ENCODE results near the gene INTS13. TPM values are rescaled to one million over a fixed set of nuclear protein-coding genes. Genes with fewer than 3 reads are reported as not detected.

Gene INTS13
- total and polyA plus RNA-seq, 2 donors (not counting 1 experiment from before 2014, with no cell fraction given): 9.2 to 16.2 TPM

GRCh38 chr12:26896913-26897312, 40.9 kb downstream of the INTS13 start:
- intact Hi-C loops (cut with micrococcal nuclease): no loop called here
- Histone ChIP-seq H3K4me3 (ENCODE audit: control extremely low read depth in 1 of 5, extremely low read depth in 1 of 5, insufficient read depth in 1 of 5, low read depth in 2 of 5, low read length in 4 of 5) (no peak overlapping the region), H3K9me3 (ENCODE audit: control extremely low read depth in 1 of 3, control insufficient read depth in 2 of 3, insufficient read depth in 1 of 3, low read length in 2 of 3) (no peaks in the 10 kb centered on the region), H3K4me1 (ENCODE audit: control insufficient read depth in 2 of 2, insufficient read depth in 2 of 2, low read length in 2 of 2) (no peaks in the 10 kb centered on the region), H3K79me2 (ENCODE audit: control insufficient read depth, insufficient read depth, low read length) (no peaks in the 10 kb centered on the region), H4K20me1 (ENCODE audit: control insufficient read depth, insufficient read depth, low read length, poor library complexity, severe bottlenecking) (no peaks in the 10 kb centered on the region), H3K9ac (ENCODE audit: low read length) (no peak overlapping the region), H3K4me2 (replicated peaks; ENCODE audit: low read depth, low read length, poor library complexity, severe bottlenecking) (no peak overlapping the region), H3K27ac (ENCODE audit: low read length in 2 of 2) (no peak overlapping the region), H3K36me3 (replicated peaks in 1 of 2; ENCODE audit: control extremely low read depth in 1 of 2, control insufficient read depth in 1 of 2, extremely low read depth in 1 of 2, insufficient read depth in 2 of 2, low read length in 1 of 2) (peaks cover 2 to 9% of the 10 kb centered on the region in 2 experiments), H3K27me3 (replicated peaks in 1 of 4; ENCODE audit: control extremely low read depth in 1 of 4, control insufficient read depth in 3 of 4, insufficient read depth in 4 of 4, low read length in 3 of 4) (no peaks in the 10 kb centered on the region), H2AFZ (ENCODE audit: insufficient read depth, low read depth, low read length, poor library complexity, severe bottlenecking) (no peak overlapping the region)
- Mint-ChIP-seq H3K27me3 (no peaks in the 10 kb centered on the region), H3K27ac (no peak overlapping the region), H3K4me1 (no peaks in the 10 kb centered on the region), H3K9me3 (ENCODE audit: insufficient read depth) (no peaks in the 10 kb centered on the region), H3K4me3 (no peak overlapping the region)
- DNase-seq (no peak), ATAC-seq (ENCODE audit: low read depth) (no peak)
- TF ChIP-seq CTCF (IDR thresholded peaks at IDR 0.05) (no peak), EZH2 (IDR thresholded peaks at IDR 0.05; ENCODE audit: borderline replicate concordance, insufficient read depth, low read depth, low read length, poor library complexity, severe bottlenecking) (no peak)
- ChIA-PET POLR2A (no interaction called here), CTCF (interaction anchor here (2.6 kb wide), 1 partner anchor 11 kb away, joined by 17 read pairs; no protein-coding TSS in a partner anchor)
- WGBS (ENCODE audit: insufficient coverage): no CpG with 5 or more reads among the region's 2 CpGs

DNA sequence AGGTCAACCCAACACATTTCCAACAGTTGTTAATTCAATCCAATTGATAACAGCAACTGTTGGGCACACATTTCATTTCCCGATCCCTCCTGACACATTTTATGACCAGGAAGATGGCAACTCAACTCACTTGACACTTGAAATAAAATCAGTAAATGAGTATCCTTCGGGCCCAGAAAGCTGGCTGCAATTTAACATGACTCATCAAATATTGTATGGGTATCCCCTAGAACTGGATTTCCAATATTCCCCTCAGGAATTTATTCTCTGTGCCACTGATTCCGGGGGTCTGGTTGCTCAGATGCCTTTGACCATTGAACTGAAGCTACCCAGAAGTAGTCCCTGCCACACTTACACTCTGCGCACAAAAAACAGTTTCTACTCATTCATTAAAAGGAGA, 42.1 kb downstream of the INTS13 start:
- Histone ChIP-seq H3K9ac (ENCODE audit: low read length) (no peak overlapping the region), H3K4me1 (ENCODE audit: control insufficient read depth in 2 of 2, insufficient read depth in 2 of 2, low read length in 2 of 2) (no peaks in the 10 kb centered on the region), H3K79me2 (ENCODE audit: control insufficient read depth, insufficient read depth, low read length) (no peaks in the 10 kb centered on the region), H3K36me3 (replicated peaks in 1 of 2; ENCODE audit: control extremely low read depth in 1 of 2, control insufficient read depth in 1 of 2, extremely low read depth in 1 of 2, insufficient read depth in 2 of 2, low read length in 1 of 2) (peaks cover 2 to 9% of the 10 kb centered on the region in 2 experiments), H3K4me3 (ENCODE audit: control extremely low read depth in 1 of 5, extremely low read depth in 1 of 5, insufficient read depth in 1 of 5, low read depth in 2 of 5, low read length in 4 of 5) (no peak overlapping the region), H3K27me3 (replicated peaks in 1 of 4; ENCODE audit: control extremely low read depth in 1 of 4, control insufficient read depth in 3 of 4, insufficient read depth in 4 of 4, low read length in 3 of 4) (no peaks in the 10 kb centered on the region), H2AFZ (ENCODE audit: insufficient read depth, low read depth, low read length, poor library complexity, severe bottlenecking) (no peak overlapping the region), H3K4me2 (replicated peaks; ENCODE audit: low read depth, low read length, poor library complexity, severe bottlenecking) (no peak overlapping the region), H3K9me3 (ENCODE audit: control extremely low read depth in 1 of 3, control insufficient read depth in 2 of 3, insufficient read depth in 1 of 3, low read length in 2 of 3) (no peaks in the 10 kb centered on the region), H3K27ac (ENCODE audit: low read length in 2 of 2) (no peak overlapping the region), H4K20me1 (ENCODE audit: control insufficient read depth, insufficient read depth, low read length, poor library complexity, severe bottlenecking) (no peaks in the 10 kb centered on the region)
- ATAC-seq (ENCODE audit: low read depth) (no peak), DNase-seq (no peak)
- no peaks in the 10 kb centered on the region for H3K4me1 Mint-ChIP-seq
- H3K9me3 Mint-ChIP-seq (ENCODE audit: insufficient read depth): no peaks in the 10 kb centered on the region
- WGBS (ENCODE audit: insufficient coverage): 92% methylated on average over 2 of the region's 4 CpGs
- intact Hi-C loops (cut with micrococcal nuclease): no loop called here
- ChIA-PET CTCF (interaction anchor here (0.8 to 2.6 kb wide), 2 partner anchors 10 to 411 kb away, joined by 3 to 17 read pairs; no protein-coding TSS in a partner anchor), POLR2A (no interaction called here)
- no peak overlapping the region for H3K4me3 Mint-ChIP-seq
- H3K27me3 Mint-ChIP-seq: no peaks in the 10 kb centered on the region
- no peak for TF ChIP-seq CTCF (IDR thresholded peaks at IDR 0.05)
- H3K27ac Mint-ChIP-seq: no peak overlapping the region

Measured in B cell (primary cell).